CD14-positive monocyte (primary cell): ENCODE data around the gene HBG2. TPM values are rescaled to one million over a fixed set of nuclear protein-coding genes. Genes with fewer than 3 reads are reported as not detected.
"Not testable (repeated sequence)": the region's sequence is repeated elsewhere in the genome, so short reads cannot be mapped to it uniquely, and the experiment has no call there.

Experiments
- DNase-seq, 3 donors: peaks; one replicate each; pipeline ENCODE4 v3.0.0-alpha.2; 2011 to 2022
- H2AFZ ChIP-seq: 2 replicates; pipeline ENCODE4 v1.6.0; 2012; ENCODE audit warnings: mild to moderate bottlenecking, low read depth, low read length, inconsistent platforms; ENCODE audit not compliant: insufficient read depth, poor library complexity, severe bottlenecking
- H3K27ac ChIP-seq, 2 donors: 1 replicate in 1 of 2; 2 replicates in 1 of 2; pipeline ENCODE4 v1.5.1; 2012 to 2013; ENCODE audit warnings: low read length in 2 of 2, control low read depth in 1 of 2, inconsistent platforms in 1 of 2, low read depth in 1 of 2, mild to moderate bottlenecking in 1 of 2
- H3K27me3 ChIP-seq, 2 donors: one replicate each; pipeline versions ENCODE4 v1.6.0 to v1.6.1; 2011 to 2013; ENCODE audit warnings: low read length in 2 of 2; ENCODE audit not compliant: control insufficient read depth in 2 of 2, insufficient read depth in 2 of 2
- H3K36me3 ChIP-seq, 2 donors: replicated peaks in 1 of 2; 1 replicate in 1 of 2; 2 replicates in 1 of 2; pipeline versions ENCODE4 v1.5.1 to v1.6.1; 2012 to 2013; ENCODE audit warnings: low read length in 2 of 2, control low read depth in 1 of 2, inconsistent platforms in 1 of 2, mild to moderate bottlenecking in 1 of 2; ENCODE audit not compliant: insufficient read depth in 2 of 2, control insufficient read depth in 1 of 2
- H3K4me1 ChIP-seq, 2 donors: 1 replicate in 1 of 2; 2 replicates in 1 of 2; pipeline versions ENCODE4 v1.5.1 to v1.6.1; 2012 to 2013; ENCODE audit warnings: low read length in 2 of 2, control low read depth in 1 of 2, inconsistent platforms in 1 of 2, mild to moderate bottlenecking in 1 of 2, moderate library complexity in 1 of 2; ENCODE audit not compliant: insufficient read depth in 2 of 2, control insufficient read depth in 1 of 2
- H3K4me2 ChIP-seq: replicated peaks from 2 replicates; pipeline ENCODE3; 2012; ENCODE audit warnings: low read length, moderate library complexity, mild to moderate bottlenecking; ENCODE audit not compliant: poor library complexity, severe bottlenecking; ENCODE audit errors: extremely low read depth
- H3K4me3 ChIP-seq, 3 experiments: fragments of 200-600 bp in 1 of 3; sonication (generic) in 1 of 3; replicated peaks in 1 of 3; 1 replicate in 2 of 3; 2 replicates in 1 of 3; pipeline ENCODE4 v1.5.1; 2011 to 2013; ENCODE audit warnings: low read length in 3 of 3, mild to moderate bottlenecking in 3 of 3, control low read depth in 2 of 3, low read depth in 2 of 3, inconsistent platforms in 1 of 3, moderate library complexity in 1 of 3
- H3K79me2 ChIP-seq: 2 replicates; pipeline ENCODE4 v1.6.0; 2012; ENCODE audit warnings: mild to moderate bottlenecking, control low read depth, inconsistent platforms, low read length, moderate library complexity; ENCODE audit not compliant: insufficient read depth
- H3K9ac ChIP-seq: 2 replicates; pipeline ENCODE4 v1.6.0; 2017; ENCODE audit warnings: low read length, mild to moderate bottlenecking; ENCODE audit not compliant: insufficient read depth, poor library complexity, severe bottlenecking
- H3K9me3 ChIP-seq, 2 donors: replicated peaks in 1 of 2; 1 replicate in 1 of 2; 2 replicates in 1 of 2; pipeline versions ENCODE4 v1.5.1 to v1.6.1; 2012 to 2013; ENCODE audit warnings: low read length in 2 of 2, control low read depth in 1 of 2; ENCODE audit not compliant: control insufficient read depth in 1 of 2, insufficient read depth in 1 of 2
- H4K20me1 ChIP-seq: 2 replicates; pipeline ENCODE4 v1.6.0; 2012; ENCODE audit warnings: mild to moderate bottlenecking, low read length, control low read depth, moderate library complexity; ENCODE audit not compliant: insufficient read depth
- H3K27ac Mint-ChIP-seq, 7 donors: one replicate each; pipeline ENCODE4 v1.8.0; 2020; ENCODE audit warnings: mild to moderate bottlenecking in 7 of 7, mixed read lengths in 7 of 7, moderate library complexity in 6 of 7, inconsistent platforms in 2 of 7
- H3K27me3 Mint-ChIP-seq, 3 donors: one replicate each; pipeline ENCODE4 v1.8.0; 2021 to 2022; ENCODE audit warnings: low read depth in 3 of 3, mild to moderate bottlenecking in 3 of 3, mixed read lengths in 3 of 3, moderate library complexity in 3 of 3, inconsistent platforms in 1 of 3
- H3K36me3 Mint-ChIP-seq, 2 donors: one replicate each; pipeline ENCODE4 v1.8.0; 2020; ENCODE audit warnings: mixed read lengths in 2 of 2, inconsistent platforms in 1 of 2, mild to moderate bottlenecking in 1 of 2
- H3K4me1 Mint-ChIP-seq: one replicate; pipeline ENCODE4 v1.8.0; 2020; ENCODE audit warnings: mild to moderate bottlenecking, mixed read lengths
- H3K4me3 Mint-ChIP-seq, 2 donors: one replicate each; pipeline ENCODE4 v1.8.0; 2020; ENCODE audit warnings: mild to moderate bottlenecking in 2 of 2, mixed read lengths in 2 of 2, moderate library complexity in 1 of 2
- H3K9me3 Mint-ChIP-seq, 7 donors: one replicate each; pipeline ENCODE4 v1.8.0; 2020 to 2022; ENCODE audit warnings: mixed read lengths in 7 of 7, mild to moderate bottlenecking in 6 of 7, moderate library complexity in 6 of 7, inconsistent platforms in 2 of 7
- CTCF ChIP-seq: fragments of 200-600 bp; IDR thresholded peaks from one replicate; pipeline ENCODE4 v1.8.0; 2022; ENCODE audit warnings: antibody characterized with exemption, mild to moderate bottlenecking
- WGBS: methylation state at CpG from one replicate; pipeline ENCODE4 v1.1.5; 2013; ENCODE audit warnings: missing lambda C conversion rate; ENCODE audit not compliant: insufficient coverage; 5-methylcytosine and 5-hydroxymethylcytosine counted together
- intact Hi-C, 2 donors: fragments of 100-400 bp; cut with micrococcal nuclease; formaldehyde crosslinking; loops; one replicate each; pipeline versions ENCODE4 v1.15.0 to v1.15.1; 2023
- polyA plus RNA-seq, 3 donors: library from polyadenylated mRNA; depleted of rRNA in 1 of 3; unstranded in 2 of 3; stranded (reverse) in 1 of 3; fragments of 300-500 nt in 2 of 3; fragments of >200 nt in 1 of 3; fragmentation: Illumina TruSeq in 2 of 3; gene quantifications; 1 replicate in 2 of 3; 2 replicates in 1 of 3; pipeline ENCODE4 v1.2.3, GENCODE V29; 2012 to 2021

The HBG2 gene
- polyA plus RNA-seq, 3 donors: 5.1 TPM; not detected in 2

- Histone ChIP-seq H3K9me3 (no peaks in the 10 kb centered on the region), H4K20me1 (no peaks in the 10 kb centered on the region), H3K36me3 (no peaks in the 10 kb centered on the region), H3K79me2 (no peaks in the 10 kb centered on the region), H3K9ac (no peak overlapping the region), H3K27me3 (no peaks in the 10 kb centered on the region), H2AFZ (no peak overlapping the region), H3K4me2 (no peak overlapping the region), H3K27ac (no peak overlapping the region), H3K4me3 (no peak overlapping the region), H3K4me1 (no peaks in the 10 kb centered on the region)
- WGBS: no CpG with 5 or more reads among the region's 2 CpGs
- Mint-ChIP-seq H3K9me3 (no peaks in the 10 kb centered on the region), H3K27me3 (peaks cover 0 to 2% (median 0%) of the 10 kb centered on the region in 3 donors), H3K27ac (no peak overlapping the region), H3K4me1 (no peaks in the 10 kb centered on the region), H3K4me3 (no peak overlapping the region), H3K36me3 (no peaks in the 10 kb centered on the region)
- no peak for TF ChIP-seq CTCF
- intact Hi-C loops: no loop called here
- DNase-seq: no peak
Observed at GRCh38 chr11:5251746-5252145, 2.8 kb downstream of the HBG2 start.

GRCh38 chr11:5250543-5251204 is 3.9 kb downstream of the HBG2 start:
- WGBS: 100% methylated on average over 1 of the region's 4 CpGs
- no peaks in the 10 kb centered on the region for H4K20me1 ChIP-seq
- no peaks in the 10 kb centered on the region for H3K36me3 ChIP-seq
- H3K9ac ChIP-seq: no peak overlapping the region
- no peaks in the 10 kb centered on the region for H3K27me3 ChIP-seq
- no peak overlapping the region for H3K4me3 Mint-ChIP-seq
- H2AFZ ChIP-seq: no peak overlapping the region
- H3K27me3 Mint-ChIP-seq: peaks cover 0 to 2% (median 0%) of the 10 kb centered on the region in 3 donors
- H3K4me2 ChIP-seq: no peak overlapping the region
- H3K9me3 Mint-ChIP-seq: no peaks in the 10 kb centered on the region
- no peak for DNase-seq
- no peak for TF ChIP-seq CTCF
- intact Hi-C loops: no loop called here
- H3K27ac Mint-ChIP-seq: no peak overlapping the region
- no peak overlapping the region for H3K27ac ChIP-seq
- H3K4me1 ChIP-seq: no peaks in the 10 kb centered on the region
- H3K4me1 Mint-ChIP-seq: no peaks in the 10 kb centered on the region
- H3K36me3 Mint-ChIP-seq: no peaks in the 10 kb centered on the region
- H3K9me3 ChIP-seq: no peaks in the 10 kb centered on the region
- H3K4me3 ChIP-seq: no peak overlapping the region
- no peaks in the 10 kb centered on the region for H3K79me2 ChIP-seq

GRCh38 chr11:5249807-5250396 is 4.7 kb downstream of the HBG2 start, which contains the start of gene HBG1:
Gene HBG1 (minus strand): TSS chr11:5249857. CDS start chr11:5249804, 53 bp downstream.
- H3K9ac ChIP-seq, H3K27ac ChIP-seq, H3K27me3 Mint-ChIP-seq, H4K20me1 ChIP-seq, H3K9me3 ChIP-seq, H3K4me3 ChIP-seq, H3K27ac Mint-ChIP-seq, H3K4me2 ChIP-seq, H3K4me1 ChIP-seq, intact Hi-C loops, H3K36me3 Mint-ChIP-seq, H3K79me2 ChIP-seq, H3K9me3 Mint-ChIP-seq, H2AFZ ChIP-seq, DNase-seq, H3K36me3 ChIP-seq, H3K4me1 Mint-ChIP-seq, H3K27me3 ChIP-seq, H3K4me3 Mint-ChIP-seq: not testable (repeated sequence)
- WGBS: no CpG with 5 or more reads among the region's 9 CpGs
